HT1080 (cell line): ENCODE results near the gene TRNT1. TPM values are rescaled to one million over a fixed set of nuclear protein-coding genes. Genes with fewer than 3 reads are reported as not detected.

Source experiments
- DNase-seq: peaks from one replicate; pipeline ENCODE4 v3.0.0-alpha.2; 2015; ENCODE audit warnings: low read depth
- polyA plus RNA-seq, 2 experiments: library from polyadenylated mRNA; depleted of rRNA; stranded (reverse); fragments of >200 nt; gene quantifications; 2 replicates each; pipeline ENCODE4 v1.2.3, GENCODE V29; 2015
- total RNA-seq: library from RNA; depleted of rRNA; stranded (reverse); fragments of >200 nt; shearing (Covaris generic); gene quantifications from 2 replicates; pipeline ENCODE4 v1.2.3, GENCODE V29; 2014; rRNA removed

The TRNT1 gene
- 19.3 and 21.3 TPM in 2 replicates for total RNA-seq
- polyA plus RNA-seq (2015; cell fraction: cytosol; rRNA removed): 21.5 and 22.7 TPM in 2 replicates
- 39.4 and 44.7 TPM in 2 replicates for polyA plus RNA-seq (2015; cell fraction: nucleus; rRNA removed)

GRCh38 chr3:3126477-3127431 lies at the start of gene TRNT1:
Gene TRNT1, plus strand, starts transcription at chr3:3126940. Its CDS starts 2,101 bp downstream, at chr3:3129041.
- peak; percentile 90 for DNase-seq

- DNase-seq: no peak
Measured at GRCh38 chr3:3080309-3080708, 46.4 kb upstream of the TRNT1 start.

GRCh38 chr3:3081381-3082233 lies 45.1 kb upstream of the TRNT1 start:
- no peak for DNase-seq

GRCh38 chr3:3082234-3082924 lies 44.4 kb upstream of the TRNT1 start:
- DNase-seq: no peak

GRCh38 chr3:3084890-3085289 lies 41.9 kb upstream of the TRNT1 start:
- DNase-seq: no peak

GRCh38 chr3:3085782-3086181 lies 41.0 kb upstream of the TRNT1 start:
- DNase-seq: no peak

- DNase-seq: no peak
Measured at GRCh38 chr3:3086239-3086638, 40.5 kb upstream of the TRNT1 start.

- DNase-seq: no peak
Measured at GRCh38 chr3:3087279-3087678, 39.5 kb upstream of the TRNT1 start.

- no peak for DNase-seq
Measured at GRCh38 chr3:3087716-3088465, 38.8 kb upstream of the TRNT1 start.

GRCh38 chr3:3089017-3089416 lies 37.7 kb upstream of the TRNT1 start:
- no peak for DNase-seq

GRCh38 chr3:3097958-3098357 lies 28.8 kb upstream of the TRNT1 start:
- DNase-seq: no peak

GRCh38 chr3:3101660-3102458 lies 24.9 kb upstream of the TRNT1 start:
- DNase-seq: no peak

GRCh38 chr3:3102751-3103150 lies 24.0 kb upstream of the TRNT1 start:
- DNase-seq: no peak

GRCh38 chr3:3105246-3105645 lies 21.5 kb upstream of the TRNT1 start:
- no peak for DNase-seq

GRCh38 chr3:3105815-3106214 lies 20.9 kb upstream of the TRNT1 start:
- no peak for DNase-seq

GRCh38 chr3:3107181-3107580 lies 19.6 kb upstream of the TRNT1 start:
- no peak for DNase-seq

GRCh38 chr3:3107858-3108257 lies 18.9 kb upstream of the TRNT1 start:
- DNase-seq: no peak

- no peak for DNase-seq
Measured at GRCh38 chr3:3109407-3110298, 17.1 kb upstream of the TRNT1 start.

GRCh38 chr3:3110299-3110630 lies 16.5 kb upstream of the TRNT1 start, which contains the start of gene IL5RA:
Gene IL5RA, minus strand, starts transcription at chr3:3110374. Its CDS starts 5,390 bp downstream, at chr3:3104984.
- DNase-seq: no peak
